Left renal pelvis (tissue), 4 donors: Measurements from ENCODE around the gene TRIB2. TPM values are rescaled to one million over a fixed set of nuclear protein-coding genes. Genes with fewer than 3 reads are reported as not detected.

Experiments used
- DNase-seq, 4 donors: peaks; one replicate each; pipeline ENCODE4 v3.0.0-alpha.2; 2013; ENCODE audit warnings: low read depth in 4 of 4, low spot score in 3 of 4
- polyA plus RNA-seq, 4 donors: library from polyadenylated mRNA; unstranded; fragments of 120-200 nt; gene quantifications; one replicate each; pipeline ENCODE4 v1.2.1, GENCODE V29; 2013; ENCODE audit not compliant: insufficient read length in 4 of 4

TRIB2 gene
- polyA plus RNA-seq, 4 donors, result 108 to 223 (median 196) TPM

DNA sequence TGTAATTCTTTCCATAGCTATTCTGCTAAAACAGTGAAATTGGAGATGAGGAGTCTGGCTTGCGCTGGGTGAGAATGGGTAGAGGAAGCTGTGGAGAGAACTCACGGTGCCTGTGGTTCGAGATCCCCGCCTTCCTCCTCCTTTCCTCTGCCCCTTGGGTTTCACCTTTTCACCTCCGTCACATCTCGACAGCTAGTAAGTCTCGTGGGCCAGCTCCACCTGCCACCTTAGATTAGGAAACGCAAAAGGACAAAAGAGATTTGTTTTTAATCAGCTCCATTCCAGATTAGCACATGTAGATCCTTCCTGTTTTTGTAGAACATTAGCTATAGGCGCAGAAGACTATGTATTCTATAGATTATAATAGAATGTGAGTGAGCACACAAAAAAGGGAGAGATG lies 20.6 kb downstream of the TRIB2 start:
- DNase-seq, result no peak

- DNase-seq, result no peak
Measured at GRCh38 chr2:12737738-12738485, 21.2 kb downstream of the TRIB2 start.

- DNase-seq, result no peak
Measured at GRCh38 chr2:12739721-12740254, 23.1 kb downstream of the TRIB2 start.

GRCh38 chr2:12741380-12741779 lies 24.6 kb downstream of the TRIB2 start:
- no peak for DNase-seq

GRCh38 chr2:12742891-12743290 lies 26.2 kb downstream of the TRIB2 start:
- DNase-seq, result no peak

DNA sequence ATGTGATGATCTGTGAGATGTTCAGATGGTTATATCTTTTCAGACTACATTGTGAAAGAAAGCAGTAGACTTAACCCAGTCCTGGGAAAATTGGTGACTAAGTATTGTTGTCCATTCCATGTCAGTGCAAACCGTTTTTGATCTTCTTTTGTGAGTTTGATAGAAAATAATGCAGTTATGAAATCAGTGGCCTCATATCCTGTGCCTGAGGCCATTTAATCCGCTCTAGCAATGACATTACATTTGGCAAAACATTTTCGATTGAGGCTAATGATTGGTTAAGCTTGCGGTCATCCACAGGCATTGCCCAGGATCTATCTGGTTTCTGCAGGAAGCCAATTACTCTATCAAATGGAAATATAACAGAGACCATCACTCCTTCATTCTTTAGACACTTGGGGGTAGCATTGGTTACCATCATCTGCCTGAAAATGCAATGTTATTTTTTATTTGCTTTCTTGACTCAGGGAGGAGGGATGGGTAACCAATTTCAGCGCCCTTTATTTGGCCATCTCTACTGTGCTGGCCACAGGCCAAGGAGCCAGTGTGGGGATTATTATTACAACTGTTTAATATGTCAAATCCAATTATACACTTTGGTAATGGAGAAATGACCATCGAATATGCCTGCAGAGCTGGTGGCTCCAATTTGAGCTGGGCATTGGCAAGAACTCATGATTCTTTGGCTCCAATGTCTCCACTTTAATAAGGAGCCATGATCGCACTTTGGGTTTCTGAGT lies 33.6 kb downstream of the TRIB2 start:
- DNase-seq, result no peak

- peak in 1 of 4 donors; percentile 24 for DNase-seq
Measured at GRCh38 chr2:12754643-12755042, 37.9 kb downstream of the TRIB2 start.

GRCh38 chr2:12755384-12755783 lies 38.6 kb downstream of the TRIB2 start:
- no peak for DNase-seq

GRCh38 chr2:12759248-12759647 lies 42.5 kb downstream of the TRIB2 start:
- no peak for DNase-seq

GRCh38 chr2:12761104-12761503 lies 44.4 kb downstream of the TRIB2 start:
- no peak for DNase-seq

- no peak for DNase-seq
Measured at GRCh38 chr2:12762337-12762736, 45.6 kb downstream of the TRIB2 start.

- no peak for DNase-seq
Measured at GRCh38 chr2:12762976-12763375, 46.2 kb downstream of the TRIB2 start.

GRCh38 chr2:12763486-12763885 lies 46.8 kb downstream of the TRIB2 start:
- no peak for DNase-seq

DNA sequence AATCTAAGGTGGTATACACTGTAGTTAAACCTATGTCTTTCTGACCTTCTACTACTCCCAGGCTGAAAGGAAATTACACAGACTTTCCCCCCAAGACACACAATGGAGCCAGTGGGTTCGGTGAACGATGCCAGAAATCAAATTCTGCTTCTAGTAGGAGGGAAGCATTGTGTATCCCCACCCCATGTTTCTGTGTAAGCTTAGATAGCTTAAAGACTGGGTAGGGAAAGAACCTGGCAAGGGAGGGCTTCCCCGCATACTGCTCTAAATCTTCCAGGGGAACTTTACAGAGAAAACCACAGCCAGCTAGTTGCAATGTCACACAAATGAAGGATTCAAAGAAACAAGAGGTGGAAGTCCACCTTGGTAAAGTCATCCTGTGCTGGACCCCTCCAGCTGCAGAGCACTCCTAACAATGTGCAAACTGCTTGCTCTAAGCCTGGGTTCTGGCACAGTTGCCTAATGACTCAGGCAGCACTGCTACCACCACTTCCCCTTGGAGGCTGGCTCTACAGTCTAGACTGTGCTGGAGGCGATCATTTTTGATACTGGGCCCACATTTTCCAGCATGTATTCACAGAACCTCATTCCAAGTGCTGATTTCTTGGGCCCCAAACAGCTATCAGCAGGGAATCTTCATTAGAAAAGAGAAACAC lies 47.5 kb downstream of the TRIB2 start:
- DNase-seq, result no peak

DNA sequence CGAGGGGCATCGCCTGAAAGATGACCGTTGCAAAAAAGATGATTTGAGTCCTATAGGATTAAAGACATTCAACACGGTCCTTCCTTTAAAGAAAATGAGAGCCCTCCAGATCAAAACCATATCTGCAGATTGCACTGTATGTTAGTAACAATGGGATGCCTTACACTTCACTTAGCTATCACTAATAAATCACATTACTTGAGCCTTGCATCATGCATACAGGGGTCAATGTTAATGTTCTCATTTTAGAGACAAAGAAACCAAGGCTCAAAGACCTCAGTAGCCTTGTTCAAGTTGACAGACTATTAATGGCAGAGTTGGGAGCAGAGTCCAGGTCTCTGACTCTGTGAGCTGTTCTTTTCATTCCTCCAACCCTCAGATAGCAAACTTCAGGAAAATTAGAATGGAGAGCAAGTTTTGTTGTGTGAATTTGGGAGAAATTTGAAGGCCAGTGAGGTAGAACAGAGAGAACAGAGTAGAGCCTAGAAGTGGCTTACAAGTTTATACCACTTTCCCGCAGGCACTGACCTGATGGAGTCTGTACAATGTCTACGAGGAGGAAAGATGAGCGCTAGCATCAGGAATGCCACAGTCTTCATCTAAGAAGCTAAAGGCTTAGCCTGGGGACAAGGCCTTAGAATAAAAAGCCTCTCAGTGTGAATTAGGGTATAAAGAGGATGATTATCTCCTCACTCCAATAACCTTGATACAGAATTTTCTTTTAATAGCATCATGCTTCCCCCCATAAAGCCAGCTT lies 48.3 kb downstream of the TRIB2 start:
- DNase-seq, result no peak

DNA sequence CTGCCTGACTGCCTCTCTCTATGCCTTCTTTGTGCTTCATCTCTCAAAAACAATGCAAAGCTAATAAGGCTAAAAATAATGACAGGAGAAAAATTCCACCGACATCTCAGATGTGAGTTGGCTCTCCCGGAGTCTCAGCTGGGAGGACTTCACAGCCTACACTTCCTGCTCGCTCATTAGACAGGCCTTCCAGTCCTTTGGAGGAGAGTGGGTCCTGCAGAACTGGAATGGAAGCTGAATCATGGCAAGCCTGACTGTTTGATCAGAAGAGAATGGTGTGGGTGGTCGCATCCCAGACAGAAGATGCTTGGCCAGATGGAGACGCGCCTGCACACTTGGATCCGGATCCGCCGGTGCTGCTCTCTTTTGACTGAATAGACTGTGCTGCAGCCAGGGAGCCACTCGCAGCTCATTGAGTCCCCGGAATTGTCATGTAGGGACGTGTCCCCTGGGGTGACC lies 49.7 kb downstream of the TRIB2 start:
- DNase-seq, result no peak

DNA sequence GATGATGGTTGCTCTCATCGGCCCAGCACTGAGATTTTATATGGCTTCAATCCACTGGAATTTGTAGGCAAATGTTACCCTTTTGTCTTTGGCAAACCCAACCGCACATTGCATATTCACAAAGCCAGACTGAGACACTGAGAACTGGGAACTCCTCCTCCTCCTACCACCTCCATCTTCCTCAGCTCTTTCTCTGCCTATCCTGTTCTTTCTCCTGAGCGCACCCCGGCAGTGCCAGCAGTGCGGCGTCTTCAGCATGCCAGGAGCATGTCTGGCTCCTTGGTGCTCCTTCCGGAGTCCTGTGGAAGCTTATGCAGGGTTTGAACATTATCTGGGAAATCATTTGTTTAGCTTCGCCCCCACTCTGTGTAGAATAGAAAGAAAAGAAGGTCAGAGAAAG lies 50.8 kb downstream of the TRIB2 start:
- no peak for DNase-seq

DNA sequence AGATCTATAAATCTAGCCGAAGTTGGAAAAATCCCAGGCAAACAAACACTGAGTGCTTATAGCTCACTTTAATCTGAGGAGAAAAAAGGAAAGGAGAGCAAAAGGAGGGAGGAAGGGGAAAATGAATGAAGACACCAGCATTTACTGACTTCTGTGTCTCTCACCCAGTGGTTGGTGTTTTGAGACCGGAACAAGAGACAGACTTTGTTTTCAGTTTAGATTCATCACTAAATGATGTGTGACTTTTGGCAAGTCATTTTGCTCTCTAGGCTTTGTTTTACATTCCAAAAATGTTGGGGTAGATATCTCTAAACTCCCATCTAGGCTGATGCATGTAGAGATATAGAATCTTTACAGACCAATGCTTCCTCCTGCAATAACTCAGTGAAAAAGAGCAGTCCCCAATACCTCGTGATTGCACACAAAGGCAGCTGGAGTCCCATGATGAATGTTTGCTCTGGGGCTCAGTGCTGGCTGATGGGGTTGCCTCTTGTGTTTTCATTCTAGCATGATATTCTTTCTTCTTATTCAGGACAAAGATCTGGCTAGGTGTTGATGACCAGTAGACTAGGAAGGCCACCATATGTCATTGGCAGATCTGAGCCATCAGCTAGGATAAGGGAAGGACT lies 51.4 kb downstream of the TRIB2 start:
- no peak for DNase-seq

DNA sequence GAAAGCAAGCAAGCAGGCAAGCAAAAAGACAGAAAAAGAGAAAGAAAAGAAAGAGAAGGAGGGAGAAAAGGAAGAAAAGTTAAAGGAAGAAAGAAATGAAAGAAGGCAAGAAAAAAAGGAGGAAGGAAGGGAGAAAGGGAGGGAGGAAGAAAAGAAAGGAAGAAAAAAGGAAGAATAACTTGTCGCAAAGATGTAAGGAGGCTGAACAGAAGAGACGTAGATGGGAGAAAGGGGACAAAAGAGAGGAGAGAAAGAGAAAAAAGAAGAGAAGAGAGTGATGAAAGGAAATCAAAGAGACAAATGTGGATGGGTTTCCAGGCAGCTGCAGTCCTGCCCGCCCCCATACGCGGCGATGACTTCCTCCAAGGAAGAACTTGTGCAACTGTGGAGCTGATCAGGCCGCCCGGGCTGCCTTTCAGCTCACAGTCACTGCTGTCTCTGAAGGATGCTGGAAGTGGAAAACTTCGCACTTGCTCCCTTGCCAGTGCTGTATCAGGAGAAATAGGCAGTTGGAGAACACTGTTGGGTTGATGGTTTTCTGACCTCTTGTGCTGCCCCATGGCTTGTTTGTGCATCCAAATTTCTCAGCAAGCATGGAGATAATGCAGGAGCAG lies 52.9 kb downstream of the TRIB2 start:
- no peak for DNase-seq
